ENCODE measurements around the gene ATF6.
A peak's percentile ranks its signal among the peaks of the same experiment; 100 is the strongest.

ATF6 gene

GRCh38 chr1:161890574-161890973 lies 124.5 kb downstream of the ATF6 start:
- DNase-seq (ENCODE audit: low read depth) = no peak

GRCh38 chr1:161899091-161899490 lies 133.0 kb downstream of the ATF6 start:
- DNase-seq (ENCODE audit: low read depth) = no peak

GRCh38 chr1:161900160-161900559 lies 134.0 kb downstream of the ATF6 start:
- no peak for DNase-seq (ENCODE audit: low read depth)

GRCh38 chr1:161902182-161902581 lies 136.1 kb downstream of the ATF6 start:
- no peak for DNase-seq (ENCODE audit: low read depth)

GRCh38 chr1:161905269-161905884 lies 139.3 kb downstream of the ATF6 start:
- DNase-seq (ENCODE audit: low read depth) = no peak

GRCh38 chr1:161907265-161907664 lies 141.1 kb downstream of the ATF6 start:
- no peak for DNase-seq (ENCODE audit: low read depth)

GRCh38 chr1:161908264-161908663 lies 142.1 kb downstream of the ATF6 start:
- DNase-seq (ENCODE audit: low read depth) = no peak

- no peak for DNase-seq (ENCODE audit: low read depth)
Observed at GRCh38 chr1:161910604-161911003, 144.5 kb downstream of the ATF6 start.

GRCh38 chr1:161913482-161914140 lies 147.5 kb downstream of the ATF6 start:
- DNase-seq (ENCODE audit: low read depth) = no peak

- DNase-seq (ENCODE audit: low read depth) = no peak
Observed at GRCh38 chr1:161914595-161914994, 148.5 kb downstream of the ATF6 start.

- DNase-seq (ENCODE audit: low read depth) = no peak
Observed at GRCh38 chr1:161915051-161915503, 149.0 kb downstream of the ATF6 start.

- DNase-seq (ENCODE audit: low read depth) = no peak
Observed at GRCh38 chr1:161915978-161916377, 149.9 kb downstream of the ATF6 start.

GRCh38 chr1:161919229-161919628 lies 153.1 kb downstream of the ATF6 start:
- DNase-seq (ENCODE audit: low read depth) = no peak

- DNase-seq (ENCODE audit: low read depth) = no peak
Observed at GRCh38 chr1:161921491-161921890, 155.4 kb downstream of the ATF6 start.

- DNase-seq (ENCODE audit: low read depth) = peak; percentile 32
Observed at GRCh38 chr1:161921990-161922389, 155.9 kb downstream of the ATF6 start.

GRCh38 chr1:161928056-161928455 lies 161.9 kb downstream of the ATF6 start:
- DNase-seq (ENCODE audit: low read depth) = no peak

- DNase-seq (ENCODE audit: low read depth) = no peak
Observed at GRCh38 chr1:161929137-161929536, 163.0 kb downstream of the ATF6 start.

GRCh38 chr1:161930064-161930463 lies 163.9 kb downstream of the ATF6 start:
- DNase-seq (ENCODE audit: low read depth) = no peak

GRCh38 chr1:161932668-161933067 lies 166.5 kb downstream of the ATF6 start:
- DNase-seq (ENCODE audit: low read depth) = no peak

- DNase-seq (ENCODE audit: low read depth) = no peak
Observed at GRCh38 chr1:161933592-161934588, 167.8 kb downstream of the ATF6 start.

GRCh38 chr1:161935264-161935663 lies 169.1 kb downstream of the ATF6 start:
- DNase-seq (ENCODE audit: low read depth) = no peak

GRCh38 chr1:161936786-161937185 lies 170.7 kb downstream of the ATF6 start:
- DNase-seq (ENCODE audit: low read depth) = no peak

All from fibroblast of the conjunctiva (primary cell).